Uterus (tissue), 2 donors: ENCODE results near the gene CACUL1.

Experiments used
- POLR2A ChIP-seq, 2 donors: fragments of 450-650 bp; IDR thresholded peaks; one replicate each; pipeline ENCODE4 v1.6.1; 2016; ENCODE audit warnings: antibody characterized with exemption in 2 of 2, mild to moderate bottlenecking in 1 of 2, moderate library complexity in 1 of 2
- TF ChIP-seq, protein P1 (sequence below), 4 experiments: fragments of 200-600 bp in 2 of 4; fragments of 450-650 bp in 2 of 4; sonication (generic) in 2 of 4; IDR thresholded peaks; one replicate each; pipeline ENCODE4 v1.5.1; 2016 to 2019; ENCODE audit warnings: antibody characterized with exemption in 4 of 4, mild to moderate bottlenecking in 2 of 4, moderate library complexity in 1 of 4

DNA sequence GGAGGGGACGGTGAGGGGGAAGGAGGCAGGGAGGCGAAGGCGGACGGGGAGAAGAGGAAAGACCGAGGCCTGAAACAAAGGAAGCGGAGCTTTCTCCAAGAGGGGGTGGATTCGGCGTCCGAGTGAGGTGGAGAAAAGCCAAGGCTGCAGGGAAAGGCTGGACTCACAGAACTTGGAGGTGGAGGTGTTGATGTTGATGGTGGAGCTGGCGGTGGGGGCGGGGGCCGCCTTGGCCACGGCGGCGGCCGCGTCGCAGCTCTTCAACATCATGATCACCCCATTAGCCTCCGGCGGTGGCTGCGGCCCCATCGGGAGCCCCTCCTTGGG lies 578 bp downstream of the CACUL1 start:
- TF ChIP-seq, protein P1, sequence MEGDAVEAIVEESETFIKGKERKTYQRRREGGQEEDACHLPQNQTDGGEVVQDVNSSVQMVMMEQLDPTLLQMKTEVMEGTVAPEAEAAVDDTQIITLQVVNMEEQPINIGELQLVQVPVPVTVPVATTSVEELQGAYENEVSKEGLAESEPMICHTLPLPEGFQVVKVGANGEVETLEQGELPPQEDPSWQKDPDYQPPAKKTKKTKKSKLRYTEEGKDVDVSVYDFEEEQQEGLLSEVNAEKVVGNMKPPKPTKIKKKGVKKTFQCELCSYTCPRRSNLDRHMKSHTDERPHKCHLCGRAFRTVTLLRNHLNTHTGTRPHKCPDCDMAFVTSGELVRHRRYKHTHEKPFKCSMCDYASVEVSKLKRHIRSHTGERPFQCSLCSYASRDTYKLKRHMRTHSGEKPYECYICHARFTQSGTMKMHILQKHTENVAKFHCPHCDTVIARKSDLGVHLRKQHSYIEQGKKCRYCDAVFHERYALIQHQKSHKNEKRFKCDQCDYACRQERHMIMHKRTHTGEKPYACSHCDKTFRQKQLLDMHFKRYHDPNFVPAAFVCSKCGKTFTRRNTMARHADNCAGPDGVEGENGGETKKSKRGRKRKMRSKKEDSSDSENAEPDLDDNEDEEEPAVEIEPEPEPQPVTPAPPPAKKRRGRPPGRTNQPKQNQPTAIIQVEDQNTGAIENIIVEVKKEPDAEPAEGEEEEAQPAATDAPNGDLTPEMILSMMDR (IDR thresholded peaks at IDR 0.05) = no peak
- TF ChIP-seq POLR2A (IDR thresholded peaks at IDR 0.05) = no peak
